Right atrium auricular region (tissue), 2 donors: ENCODE results near the gene PRCC. TPM values are rescaled to one million over a fixed set of nuclear protein-coding genes. Genes with fewer than 3 reads are reported as not detected.
"Not testable (repeated sequence)": the region's sequence is repeated elsewhere in the genome, so short reads cannot be mapped to it uniquely, and the experiment has no call there.

Experiments used
- DNase-seq: peaks from one replicate; pipeline ENCODE4 v3.0.0-alpha.2; 2019; ENCODE audit warnings: low spot score
- H3K27ac ChIP-seq, 2 donors: fragments of 200-600 bp; sonication (generic); 1 replicate in 1 of 2; 2 replicates in 1 of 2; pipeline ENCODE4 v1.5.1; 2016 to 2019
- H3K27me3 ChIP-seq, 2 donors: fragments of 200-600 bp; sonication (generic); one replicate each; pipeline versions ENCODE4 v1.5.1 to v1.6.0; 2017 to 2019
- H3K36me3 ChIP-seq: fragments of 200-600 bp; sonication (generic); one replicate; pipeline ENCODE4 v1.5.1; 2016
- H3K4me1 ChIP-seq, 2 donors: fragments of 200-600 bp; sonication (generic); one replicate each; pipeline versions ENCODE4 v1.5.1 to v1.6.0; 2017 to 2019
- H3K4me3 ChIP-seq, 2 donors: fragments of 200-600 bp; sonication (generic); 1 replicate in 1 of 2; 2 replicates in 1 of 2; pipeline ENCODE4 v1.5.1; 2017 to 2019; ENCODE audit warnings: mild to moderate bottlenecking in 1 of 2, moderate library complexity in 1 of 2
- H3K9me3 ChIP-seq, 2 donors: fragments of 200-600 bp; sonication (generic); one replicate each; pipeline ENCODE4 v1.5.1; 2019
- total RNA-seq, 2 donors: library from RNA; depleted of rRNA; stranded (reverse); fragments of >200 nt; gene quantifications; one replicate each; pipeline ENCODE4 v1.1.0, GENCODE V29; 2016
- TF ChIP-seq, protein P1 (sequence below), 2 donors: fragments of 200-600 bp; sonication (generic); IDR thresholded peaks; one replicate each; pipeline ENCODE4 v1.5.1; 2019; ENCODE audit warnings: antibody characterized with exemption in 2 of 2

The PRCC gene
- total RNA-seq, 2 donors from 2014 or later: 29.8 to 34.3 TPM

DNA sequence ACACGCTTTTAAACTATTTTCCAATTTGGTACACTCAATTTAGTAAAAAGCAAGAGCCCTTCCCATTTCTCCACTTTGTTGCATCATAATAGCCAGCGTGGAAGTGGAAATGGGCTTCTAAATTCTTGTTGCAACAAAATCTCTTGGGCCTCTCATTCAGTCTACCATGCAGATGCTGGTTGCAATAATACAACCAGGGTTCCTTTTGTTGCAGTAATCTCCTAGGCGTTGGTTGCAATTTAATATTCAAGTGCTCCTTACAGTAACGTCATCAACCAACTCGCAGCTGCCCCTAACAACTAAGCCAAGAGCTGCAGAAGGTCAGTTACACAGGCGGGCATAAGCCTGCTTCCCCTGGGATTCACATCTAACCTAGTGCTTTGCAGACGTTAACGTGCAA, 13.1 kb upstream of the PRCC start:
- H3K4me3 ChIP-seq: no peak overlapping the region
- no peak for DNase-seq
- H3K9me3 ChIP-seq: no peaks in the 10 kb centered on the region
- TF ChIP-seq, protein P1, sequence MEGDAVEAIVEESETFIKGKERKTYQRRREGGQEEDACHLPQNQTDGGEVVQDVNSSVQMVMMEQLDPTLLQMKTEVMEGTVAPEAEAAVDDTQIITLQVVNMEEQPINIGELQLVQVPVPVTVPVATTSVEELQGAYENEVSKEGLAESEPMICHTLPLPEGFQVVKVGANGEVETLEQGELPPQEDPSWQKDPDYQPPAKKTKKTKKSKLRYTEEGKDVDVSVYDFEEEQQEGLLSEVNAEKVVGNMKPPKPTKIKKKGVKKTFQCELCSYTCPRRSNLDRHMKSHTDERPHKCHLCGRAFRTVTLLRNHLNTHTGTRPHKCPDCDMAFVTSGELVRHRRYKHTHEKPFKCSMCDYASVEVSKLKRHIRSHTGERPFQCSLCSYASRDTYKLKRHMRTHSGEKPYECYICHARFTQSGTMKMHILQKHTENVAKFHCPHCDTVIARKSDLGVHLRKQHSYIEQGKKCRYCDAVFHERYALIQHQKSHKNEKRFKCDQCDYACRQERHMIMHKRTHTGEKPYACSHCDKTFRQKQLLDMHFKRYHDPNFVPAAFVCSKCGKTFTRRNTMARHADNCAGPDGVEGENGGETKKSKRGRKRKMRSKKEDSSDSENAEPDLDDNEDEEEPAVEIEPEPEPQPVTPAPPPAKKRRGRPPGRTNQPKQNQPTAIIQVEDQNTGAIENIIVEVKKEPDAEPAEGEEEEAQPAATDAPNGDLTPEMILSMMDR (IDR thresholded peaks at IDR 0.05): no peak
- H3K27me3 ChIP-seq: no peaks in the 10 kb centered on the region
- no peaks in the 10 kb centered on the region for H3K36me3 ChIP-seq
- H3K27ac ChIP-seq: no peak overlapping the region
- H3K4me1 ChIP-seq: peaks cover 0 to 25% of the 10 kb centered on the region in 2 donors

DNA sequence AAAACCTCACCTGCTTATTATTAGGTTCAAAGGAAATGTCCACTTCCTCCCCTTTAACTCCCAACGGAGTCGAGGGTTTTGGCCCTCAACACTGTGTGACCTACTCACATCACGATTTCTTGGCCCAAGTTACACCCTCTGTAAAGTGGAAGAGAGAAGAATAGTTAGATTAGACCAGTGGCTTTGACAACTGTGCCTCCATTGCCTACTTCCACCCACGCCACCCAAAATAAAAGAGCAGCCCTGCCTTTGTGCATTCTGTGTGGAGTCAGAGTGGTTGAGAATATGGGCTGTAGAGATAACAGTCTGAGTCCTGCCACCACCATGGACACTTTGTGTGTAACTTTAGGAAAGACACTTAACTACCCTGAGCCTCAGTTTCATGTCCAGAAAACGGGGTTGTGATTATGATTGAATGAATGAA, 11.8 kb upstream of the PRCC start:
- no peaks in the 10 kb centered on the region for H3K27me3 ChIP-seq
- H3K27ac ChIP-seq: no peak overlapping the region
- no peak overlapping the region for H3K4me3 ChIP-seq
- H3K4me1 ChIP-seq: peaks cover 0 to 11% of the 10 kb centered on the region in 2 donors
- TF ChIP-seq, protein P1 (IDR thresholded peaks at IDR 0.05): no peak
- DNase-seq: no peak
- H3K9me3 ChIP-seq: no peaks in the 10 kb centered on the region
- H3K36me3 ChIP-seq: no peaks in the 10 kb centered on the region

DNA sequence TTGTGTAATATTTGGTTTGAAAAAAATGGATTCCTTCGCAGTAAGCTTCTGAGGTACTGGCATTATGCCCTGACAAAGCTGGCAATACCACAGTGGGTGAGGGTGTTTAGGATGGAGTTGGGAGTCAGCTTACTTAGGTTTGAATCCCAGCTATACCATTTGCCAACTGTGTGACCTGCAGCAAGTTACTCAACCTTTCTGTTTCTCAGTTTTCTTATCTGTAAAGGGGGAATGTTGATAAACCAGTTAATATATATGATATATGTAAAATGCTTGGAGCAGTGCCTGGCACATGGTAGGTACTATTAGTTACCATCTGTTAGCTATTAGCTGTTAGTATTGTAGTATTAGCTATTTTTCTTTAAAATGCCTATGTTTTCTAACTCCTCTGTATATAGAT, 11.0 kb upstream of the PRCC start:
- peaks cover 0 to 11% of the 10 kb centered on the region in 2 donors for H3K4me1 ChIP-seq
- no peaks in the 10 kb centered on the region for H3K9me3 ChIP-seq
- no peaks in the 10 kb centered on the region for H3K36me3 ChIP-seq
- no peaks in the 10 kb centered on the region for H3K27me3 ChIP-seq
- TF ChIP-seq, protein P1 (IDR thresholded peaks at IDR 0.05): no peak
- no peak overlapping the region for H3K27ac ChIP-seq
- no peak for DNase-seq
- H3K4me3 ChIP-seq: no peak overlapping the region

DNA sequence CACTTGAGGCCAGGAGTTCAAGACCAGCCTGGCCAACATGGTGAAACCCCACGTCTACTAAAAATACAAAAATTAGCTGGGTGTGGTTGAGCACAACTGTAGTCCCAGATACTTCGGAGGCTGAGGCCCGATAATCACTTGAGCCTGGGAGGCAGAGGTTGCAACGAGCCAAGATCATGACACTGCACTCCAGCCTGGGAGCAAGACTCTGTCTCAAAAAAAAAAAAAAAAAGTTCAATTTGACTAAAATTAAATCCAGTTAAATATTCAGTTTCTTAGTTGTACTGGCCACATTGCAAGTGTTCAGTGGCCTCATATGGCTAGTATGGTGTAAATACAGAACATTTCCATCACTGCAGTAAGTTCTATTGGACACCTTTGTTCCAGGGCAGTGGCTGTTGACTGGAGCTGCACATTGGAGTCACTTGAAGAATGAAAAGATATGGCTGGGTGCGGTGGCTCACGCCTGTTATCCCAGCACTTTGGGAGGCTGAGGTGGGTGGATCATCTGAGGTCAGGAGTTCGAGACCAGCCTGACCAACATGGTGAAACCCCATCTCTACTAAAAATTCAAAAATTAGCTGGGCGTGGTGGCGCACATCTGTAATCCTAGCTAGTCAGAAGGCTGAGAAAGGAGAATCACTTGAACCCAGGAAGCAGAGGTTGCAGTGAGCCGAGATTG, 9.6 kb upstream of the PRCC start:
- H3K36me3 ChIP-seq, H3K9me3 ChIP-seq, H3K27me3 ChIP-seq, H3K4me3 ChIP-seq, H3K4me1 ChIP-seq, H3K27ac ChIP-seq, DNase-seq: not testable (repeated sequence)

DNA sequence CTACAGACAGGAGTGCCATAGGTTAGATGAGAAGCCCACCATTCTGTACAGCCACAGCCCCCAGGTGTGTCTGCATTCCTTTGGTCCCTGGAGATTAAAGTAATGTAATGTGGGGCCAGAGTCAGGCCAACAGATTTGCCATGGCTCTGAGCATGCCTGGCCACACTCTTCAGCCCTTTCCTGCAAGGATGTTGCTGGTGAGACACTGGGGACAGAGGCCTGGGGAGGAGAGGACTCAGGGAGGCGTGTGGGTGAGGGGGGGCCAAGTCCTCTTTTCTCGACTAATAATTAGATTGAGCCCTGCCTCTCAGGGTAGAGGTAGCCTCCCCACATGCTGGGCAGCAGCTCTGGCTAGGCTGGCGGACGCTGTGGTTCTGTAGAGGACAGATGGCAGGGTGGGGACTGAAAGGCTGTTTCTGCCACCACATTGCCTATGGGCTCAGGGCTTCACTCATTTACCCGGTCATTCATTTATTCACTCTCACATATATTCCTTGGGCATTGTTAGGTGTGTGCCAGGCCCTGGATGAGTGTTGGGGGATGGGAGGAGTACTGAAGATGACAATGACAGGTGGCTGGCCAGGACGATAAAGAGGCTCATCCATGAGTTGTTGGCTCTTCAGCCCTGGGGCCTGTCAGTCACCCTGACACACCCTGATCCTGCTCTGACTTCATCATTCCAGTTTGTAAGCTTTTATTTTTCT, 7.1 kb upstream of the PRCC start:
- DNase-seq: no peak
- H3K36me3 ChIP-seq: no peaks in the 10 kb centered on the region
- no peaks in the 10 kb centered on the region for H3K27me3 ChIP-seq
- no peak overlapping the region for H3K4me3 ChIP-seq
- TF ChIP-seq, protein P1 (IDR thresholded peaks at IDR 0.05): no peak
- no peak overlapping the region for H3K27ac ChIP-seq
- no peaks in the 10 kb centered on the region for H3K9me3 ChIP-seq
- H3K4me1 ChIP-seq: no peaks in the 10 kb centered on the region

DNA sequence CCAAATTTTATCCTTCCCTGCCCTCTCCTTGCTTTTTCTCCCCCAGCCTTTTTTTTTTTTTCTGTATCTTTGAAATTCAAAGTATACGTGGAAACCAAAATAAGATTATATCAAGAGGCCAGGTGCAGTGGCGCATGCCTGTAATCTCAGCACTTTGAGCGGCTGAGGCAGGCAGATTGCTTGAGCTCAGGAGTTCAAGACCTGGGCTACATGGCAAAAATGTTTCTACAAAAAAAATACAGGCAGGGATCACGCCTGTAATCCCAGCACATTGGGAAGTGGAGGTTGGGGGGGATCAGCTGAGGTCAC, 6.6 kb upstream of the PRCC start:
- Histone ChIP-seq H3K4me3 (no peak overlapping the region), H3K27ac (no peak overlapping the region)
- TF ChIP-seq, protein P1 (IDR thresholded peaks at IDR 0.05): no peak

DNA sequence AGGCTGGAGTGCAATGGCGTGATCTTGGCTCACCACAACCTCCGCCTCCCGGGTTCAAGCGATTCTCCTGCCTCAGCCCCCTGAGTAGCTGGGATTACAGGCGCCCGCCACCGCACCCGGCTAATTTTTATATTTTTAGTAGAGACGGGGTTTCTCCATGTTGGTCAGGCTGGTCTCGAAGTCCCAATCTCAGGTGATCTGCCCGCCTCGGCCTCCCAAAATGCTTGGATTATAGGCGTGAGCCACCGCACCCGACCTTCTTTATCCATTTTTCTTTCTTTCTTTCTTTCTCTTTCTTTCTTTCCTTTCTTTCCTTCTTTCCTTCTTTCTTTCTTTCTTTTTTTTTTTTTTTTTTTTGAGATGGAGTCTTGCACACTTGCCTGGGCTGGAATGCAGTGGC, 2.2 kb upstream of the PRCC start:
- H3K4me1 ChIP-seq: peaks cover 0 to 35% of the 10 kb centered on the region in 2 donors
- not testable (repeated sequence) for H3K27me3 ChIP-seq, H3K4me3 ChIP-seq, H3K36me3 ChIP-seq, H3K9me3 ChIP-seq, H3K27ac ChIP-seq, DNase-seq

More for the DNA sequence above, 6.6 kb upstream of the PRCC start:
- H3K4me1 ChIP-seq: peaks cover 0 to 2% of the 10 kb centered on the region in 2 donors
- DNase-seq: no peak
- no peaks in the 10 kb centered on the region for H3K27me3 ChIP-seq
- no peaks in the 10 kb centered on the region for H3K36me3 ChIP-seq
- H3K9me3 ChIP-seq: no peaks in the 10 kb centered on the region
